HFFc6 (cell line): Measurements from ENCODE around the gene SF3A1. TPM values are rescaled to one million over a fixed set of nuclear protein-coding genes. Genes with fewer than 3 reads are reported as not detected.

ENCODE experiments used
- DNase-seq: peaks from one replicate; pipeline ENCODE4 v3.0.0-alpha.2; 2018
- H3K27ac Mint-ChIP-seq: 2 replicates; pipeline ENCODE4 v1.8.0; 2020; ENCODE audit warnings: mild to moderate bottlenecking, mixed read lengths
- H3K27me3 Mint-ChIP-seq: 2 replicates; pipeline ENCODE4 v1.8.0; 2021; ENCODE audit warnings: mild to moderate bottlenecking, moderate library complexity, mixed read lengths; ENCODE audit not compliant: insufficient read depth
- H3K36me3 Mint-ChIP-seq: 2 replicates; pipeline ENCODE4 v1.8.0; 2021; ENCODE audit warnings: low read depth, mixed read lengths
- H3K4me1 Mint-ChIP-seq: 2 replicates; pipeline ENCODE4 v1.8.0; 2020; ENCODE audit warnings: low read depth, mixed read lengths
- H3K4me3 Mint-ChIP-seq: 2 replicates; pipeline ENCODE4 v1.8.0; 2020; ENCODE audit warnings: mild to moderate bottlenecking, moderate library complexity, mixed read lengths
- H3K9me3 Mint-ChIP-seq: 2 replicates; pipeline ENCODE4 v1.8.0; 2020; ENCODE audit warnings: mild to moderate bottlenecking, mixed read lengths
- CTCF ChIP-seq: fragments of 200-600 bp; sonication (generic); IDR thresholded peaks from 2 replicates; pipeline ENCODE4 v1.5.0; 2021; ENCODE audit warnings: antibody characterized with exemption, mild to moderate bottlenecking
- total RNA-seq, 6 experiments: library from RNA; stranded (reverse); fragmentation: NEBNext Ultra II Directional; extraction: Animal tissue kit (Norgen Biotek cat#: 25700); gene quantifications; 2 replicates in 1 of 6; 3 replicates in 5 of 6; pipeline ENCODE4 v1.2.3, GENCODE V29; 2021

SF3A1 gene
- total RNA-seq, 6 experiments from 2014 or later = 166 to 197 (median 181) TPM

DNA sequence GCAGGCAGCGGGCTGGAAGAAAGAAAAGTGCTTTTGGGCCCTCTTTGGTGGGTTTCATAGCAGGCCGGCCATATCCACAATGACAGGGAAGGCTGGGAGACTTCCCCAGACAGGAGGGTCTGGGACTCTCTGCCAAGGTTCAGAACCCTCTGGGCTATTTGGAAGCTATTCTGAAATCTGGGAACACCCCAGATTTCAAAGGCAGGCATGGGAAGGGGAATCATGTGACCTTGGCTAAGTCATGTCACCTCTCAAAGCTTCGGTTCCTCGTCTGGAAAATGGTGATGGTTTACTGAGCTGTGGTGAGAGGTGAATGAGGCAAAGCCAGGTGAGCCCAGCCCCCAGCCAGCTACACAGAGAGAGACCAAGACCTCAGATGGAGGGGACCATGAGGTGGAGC, 72.0 kb downstream of the SF3A1 start:
- H3K36me3 Mint-ChIP-seq = no peaks in the 10 kb centered on the region
- peaks cover 10% of the 10 kb centered on the region for H3K4me1 Mint-ChIP-seq
- no peak overlapping the region for H3K27ac Mint-ChIP-seq
- H3K4me3 Mint-ChIP-seq = no peak overlapping the region
- no peak for DNase-seq
- no peaks in the 10 kb centered on the region for H3K9me3 Mint-ChIP-seq
- peaks cover 3% of the 10 kb centered on the region for H3K27me3 Mint-ChIP-seq
- TF ChIP-seq CTCF = no peak

- H3K4me3 Mint-ChIP-seq = no peak overlapping the region
- H3K27ac Mint-ChIP-seq = no peak overlapping the region
- no peaks in the 10 kb centered on the region for H3K9me3 Mint-ChIP-seq
- DNase-seq = no peak
- peaks cover 3% of the 10 kb centered on the region for H3K27me3 Mint-ChIP-seq
- TF ChIP-seq CTCF = no peak
- H3K36me3 Mint-ChIP-seq = no peaks in the 10 kb centered on the region
- peaks cover 13% of the 10 kb centered on the region for H3K4me1 Mint-ChIP-seq
Measured at GRCh38 chr22:30284172-30284571, 72.5 kb downstream of the SF3A1 start.

GRCh38 chr22:30283342-30283741, 73.4 kb downstream of the SF3A1 start:
- DNase-seq = no peak
- no peak for TF ChIP-seq CTCF
- Mint-ChIP-seq H3K27ac (no peak overlapping the region), H3K4me1 (peaks cover 14% of the 10 kb centered on the region), H3K36me3 (no peaks in the 10 kb centered on the region), H3K9me3 (no peaks in the 10 kb centered on the region), H3K4me3 (no peak overlapping the region), H3K27me3 (peaks cover 3% of the 10 kb centered on the region)

GRCh38 chr22:30282616-30283046, 74.1 kb downstream of the SF3A1 start:
- no peaks in the 10 kb centered on the region for H3K9me3 Mint-ChIP-seq
- TF ChIP-seq CTCF = no peak
- peaks cover 3% of the 10 kb centered on the region; the same call in 1 of the 2 replicates for H3K27me3 Mint-ChIP-seq
- peaks cover 16% of the 10 kb centered on the region for H3K4me1 Mint-ChIP-seq
- H3K36me3 Mint-ChIP-seq = no peaks in the 10 kb centered on the region
- no peak for DNase-seq
- H3K27ac Mint-ChIP-seq = no peak overlapping the region
- no peak overlapping the region for H3K4me3 Mint-ChIP-seq

Other genes with a start within 250 kb of the SF3A1 start
- 1 to 10 TPM in 4 of 6 experiments, under 1 TPM in 2; 0.40 to 2.2 (median 1.1) TPM for gene LIF, start 110.1 kb downstream of the SF3A1 start, total RNA-seq
- gene OSM, start 90.0 kb downstream of the SF3A1 start, total RNA-seq = not detected
- 1 to 10 TPM; 4.5 to 8.1 (median 5.7) TPM for gene CASTOR1, start 67.4 kb downstream of the SF3A1 start, total RNA-seq
- gene TBC1D10A, start 30.0 kb downstream of the SF3A1 start, total RNA-seq = 10 to 100 TPM; 15.6 to 20.6 (median 16.7) TPM
- gene CCDC157, start 113 bp upstream of the SF3A1 start, total RNA-seq = 1 to 10 TPM; 1.4 to 1.6 (median 1.5) TPM
- 10 to 100 TPM; 12.7 to 18.9 (median 15.3) TPM for gene RNF215, start 30.5 kb upstream of the SF3A1 start, total RNA-seq
- 10 to 100 TPM; 18.4 to 24.0 (median 22.8) TPM for gene SEC14L2, start 40.1 kb upstream of the SF3A1 start, total RNA-seq
- 1 to 10 TPM; 1.7 to 5.7 (median 4.1) TPM for gene MTFP1, start 68.9 kb upstream of the SF3A1 start, total RNA-seq
- not detected for gene SEC14L3, start 115.1 kb upstream of the SF3A1 start, total RNA-seq
- not detected for gene SEC14L4, start 148.8 kb upstream of the SF3A1 start, total RNA-seq
- gene SEC14L6, start 189.8 kb upstream of the SF3A1 start, total RNA-seq = not detected
- gene GAL3ST1, start 217.8 kb upstream of the SF3A1 start, total RNA-seq = not detected
- 100 to 1,000 TPM in 1 of 6 experiments, 10 to 100 TPM in 5; 81.8 to 110 (median 86.9) TPM for gene PES1, start 235.0 kb upstream of the SF3A1 start, total RNA-seq